Testis (tissue), 3 donors: Measurements from ENCODE around the gene PROC. TPM values are rescaled to one million over a fixed set of nuclear protein-coding genes. Genes with fewer than 3 reads are reported as not detected.

Experiments used
- DNase-seq: peaks from one replicate; pipeline ENCODE4 v3.0.0-alpha.2; 2019
- H3K27ac ChIP-seq, 2 donors: fragments of 200-600 bp; sonication (generic); one replicate each; pipeline ENCODE4 v1.5.1; 2019
- H3K27me3 ChIP-seq: fragments of 200-600 bp; sonication (generic); one replicate; pipeline ENCODE4 v1.5.1; 2019
- H3K36me3 ChIP-seq: fragments of 200-600 bp; sonication (generic); one replicate; pipeline ENCODE4 v1.5.1; 2017; ENCODE audit warnings: low read depth; ENCODE audit errors: missing control alignments
- H3K4me1 ChIP-seq: fragments of 200-600 bp; sonication (generic); one replicate; pipeline ENCODE4 v1.5.1; 2019
- H3K4me3 ChIP-seq, 2 donors: fragments of 200-600 bp; sonication (generic); one replicate each; pipeline ENCODE4 v1.5.1; 2017 to 2019
- H3K9me3 ChIP-seq: fragments of 200-600 bp; sonication (generic); one replicate; pipeline ENCODE4 v1.5.1; 2017
- POLR2A ChIP-seq: fragments of 450-650 bp; IDR thresholded peaks from one replicate; pipeline ENCODE4 v1.6.1; 2017; ENCODE audit warnings: antibody characterized with exemption, mild to moderate bottlenecking, moderate library complexity
- WGBS, 2 donors: methylation state at CpG; one replicate each; pipeline ENCODE4 v1.1.5; 2018; 5-methylcytosine and 5-hydroxymethylcytosine counted together
- intact Hi-C: fragments of 100-400 bp; cut with DNase I; formaldehyde crosslinking; loops from one replicate; pipeline ENCODE4 v1.15.1; 2023; ENCODE audit warnings: low total_unique reads
- polyA plus RNA-seq: library from polyadenylated mRNA; stranded (reverse); fragments of 350-450 nt; fragmentation: Illumina TruSeq; extraction: RNeasy Lipid Tissue Mini Kit (QIAGEN cat#74804); gene quantifications from one replicate; pipeline ENCODE4 v1.2.3, GENCODE V29; 2014; ENCODE audit warnings: low read depth, low replicate concordance; ENCODE audit not compliant: insufficient read depth
- total RNA-seq, 2 donors: library from RNA; depleted of rRNA; stranded (reverse); fragments of >200 nt; gene quantifications; one replicate each; pipeline ENCODE4 v1.2.3, GENCODE V29; 2016
- TF ChIP-seq, protein P1 (sequence below), 3 experiments: fragments of 450-650 bp in 2 of 3; fragments of 200-600 bp in 1 of 3; sonication (generic) in 1 of 3; IDR thresholded peaks; one replicate each; pipeline ENCODE4 v1.5.1; 2016 to 2019; ENCODE audit warnings: antibody characterized with exemption in 3 of 3, mild to moderate bottlenecking in 2 of 3, moderate library complexity in 1 of 3

Gene PROC
- total and polyA plus RNA-seq, 3 donors from 2014 or later: 0.63 TPM; not detected in 2

DNA sequence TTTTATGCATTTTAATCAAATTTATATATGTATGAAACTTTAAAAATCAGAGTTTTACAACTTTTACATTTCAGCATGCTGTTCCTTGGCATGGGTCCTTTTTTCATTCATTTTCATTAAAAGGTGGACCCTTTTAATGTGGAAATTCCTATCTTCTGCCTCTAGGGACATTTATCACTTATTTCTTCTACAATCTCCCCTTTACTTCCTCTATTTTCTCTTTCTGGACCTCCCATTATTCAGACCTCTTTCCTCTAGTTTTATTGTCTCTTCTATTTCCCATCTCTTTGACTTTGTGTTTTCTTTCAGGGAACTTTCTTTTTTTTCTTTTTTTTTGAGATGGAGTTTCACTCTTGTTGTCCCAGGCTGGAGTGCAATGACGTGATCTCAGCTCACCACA, 5.7 kb downstream of the PROC start:
- no peak for DNase-seq
- no peaks in the 10 kb centered on the region for H3K9me3 ChIP-seq
- no peaks in the 10 kb centered on the region for H3K36me3 ChIP-seq
- peaks cover 8% of the 10 kb centered on the region for H3K4me1 ChIP-seq
- no peak overlapping the region for H3K27ac ChIP-seq
- WGBS, 2 donors: 44 to 52% methylated on average over 1 of the region's 1 CpG
- no peaks in the 10 kb centered on the region for H3K27me3 ChIP-seq
- TF ChIP-seq POLR2A: no peak
- TF ChIP-seq, protein P1, sequence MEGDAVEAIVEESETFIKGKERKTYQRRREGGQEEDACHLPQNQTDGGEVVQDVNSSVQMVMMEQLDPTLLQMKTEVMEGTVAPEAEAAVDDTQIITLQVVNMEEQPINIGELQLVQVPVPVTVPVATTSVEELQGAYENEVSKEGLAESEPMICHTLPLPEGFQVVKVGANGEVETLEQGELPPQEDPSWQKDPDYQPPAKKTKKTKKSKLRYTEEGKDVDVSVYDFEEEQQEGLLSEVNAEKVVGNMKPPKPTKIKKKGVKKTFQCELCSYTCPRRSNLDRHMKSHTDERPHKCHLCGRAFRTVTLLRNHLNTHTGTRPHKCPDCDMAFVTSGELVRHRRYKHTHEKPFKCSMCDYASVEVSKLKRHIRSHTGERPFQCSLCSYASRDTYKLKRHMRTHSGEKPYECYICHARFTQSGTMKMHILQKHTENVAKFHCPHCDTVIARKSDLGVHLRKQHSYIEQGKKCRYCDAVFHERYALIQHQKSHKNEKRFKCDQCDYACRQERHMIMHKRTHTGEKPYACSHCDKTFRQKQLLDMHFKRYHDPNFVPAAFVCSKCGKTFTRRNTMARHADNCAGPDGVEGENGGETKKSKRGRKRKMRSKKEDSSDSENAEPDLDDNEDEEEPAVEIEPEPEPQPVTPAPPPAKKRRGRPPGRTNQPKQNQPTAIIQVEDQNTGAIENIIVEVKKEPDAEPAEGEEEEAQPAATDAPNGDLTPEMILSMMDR (IDR thresholded peaks at IDR 0.05): no peak
- H3K4me3 ChIP-seq: no peak overlapping the region
- intact Hi-C loops: no loop called here

DNA sequence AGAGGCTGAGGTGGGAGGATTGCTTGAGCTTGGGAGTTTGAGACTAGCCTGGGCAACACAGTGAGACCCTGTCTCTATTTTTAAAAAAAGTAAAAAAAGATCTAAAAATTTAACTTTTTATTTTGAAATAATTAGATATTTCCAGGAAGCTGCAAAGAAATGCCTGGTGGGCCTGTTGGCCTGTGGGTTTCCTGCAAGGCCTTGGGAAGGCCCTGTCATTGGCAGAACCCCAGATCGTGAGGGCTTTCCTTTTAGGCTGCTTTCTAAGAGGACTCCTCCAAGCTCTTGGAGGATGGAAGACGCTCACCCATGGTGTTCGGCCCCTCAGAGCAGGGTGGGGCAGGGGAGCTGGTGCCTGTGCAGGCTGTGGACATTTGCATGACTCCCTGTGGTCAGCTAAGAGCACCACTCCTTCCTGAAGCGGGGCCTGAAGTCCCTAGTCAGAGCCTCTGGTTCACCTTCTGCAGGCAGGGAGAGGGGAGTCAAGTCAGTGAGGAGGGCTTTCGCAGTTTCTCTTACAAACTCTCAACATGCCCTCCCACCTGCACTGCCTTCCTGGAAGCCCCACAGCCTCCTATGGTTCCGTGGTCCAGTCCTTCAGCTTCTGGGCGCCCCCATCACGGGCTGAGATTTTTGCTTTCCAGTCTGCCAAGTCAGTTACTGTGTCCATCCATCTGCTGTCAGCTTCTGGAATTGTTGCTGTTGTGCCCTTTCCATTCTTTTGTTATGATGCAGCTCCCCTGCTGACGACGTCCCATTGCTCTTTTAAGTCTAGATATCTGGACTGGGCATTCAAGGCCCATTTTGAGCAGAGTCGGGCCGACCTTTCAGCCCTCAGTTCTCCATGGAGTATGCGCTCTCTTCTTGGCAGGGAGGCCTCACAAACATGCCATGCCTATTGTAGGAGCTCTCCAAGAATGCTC, 6.6 kb downstream of the PROC start:
- intact Hi-C loops: no loop called here

DNA sequence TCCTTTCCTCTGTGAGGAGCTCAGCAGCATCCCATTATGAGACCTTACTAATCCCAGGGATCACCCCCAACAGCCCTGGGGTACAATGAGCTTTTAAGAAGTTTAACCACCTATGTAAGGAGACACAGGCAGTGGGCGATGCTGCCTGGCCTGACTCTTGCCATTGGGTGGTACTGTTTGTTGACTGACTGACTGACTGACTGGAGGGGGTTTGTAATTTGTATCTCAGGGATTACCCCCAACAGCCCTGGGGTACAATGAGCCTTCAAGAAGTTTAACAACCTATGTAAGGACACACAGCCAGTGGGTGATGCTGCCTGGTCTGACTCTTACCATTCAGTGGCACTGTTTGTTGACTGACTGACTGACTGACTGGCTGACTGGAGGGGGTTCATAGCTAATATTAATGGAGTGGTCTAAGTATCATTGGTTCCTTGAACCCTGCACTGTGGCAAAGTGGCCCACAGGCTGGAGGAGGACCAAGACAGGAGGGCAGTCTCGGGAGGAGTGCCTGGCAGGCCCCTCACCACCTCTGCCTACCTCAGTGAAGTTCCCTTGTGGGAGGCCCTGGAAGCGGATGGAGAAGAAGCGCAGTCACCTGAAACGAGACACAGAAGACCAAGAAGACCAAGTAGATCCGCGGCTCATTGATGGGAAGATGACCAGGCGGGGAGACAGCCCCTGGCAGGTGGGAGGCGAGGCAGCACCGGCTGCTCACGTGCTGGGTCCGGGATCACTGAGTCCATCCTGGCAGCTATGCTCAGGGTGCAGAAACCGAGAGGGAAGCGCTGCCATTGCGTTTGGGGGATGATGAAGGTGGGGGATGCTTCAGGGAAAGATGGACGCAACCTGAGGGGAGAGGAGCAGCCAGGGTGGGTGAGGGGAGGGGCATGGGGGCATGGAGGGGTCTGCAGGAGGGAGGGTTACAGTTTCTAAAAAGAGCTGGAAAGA, 7.6 kb downstream of the PROC start:
- Histone ChIP-seq H3K4me3 (no peak overlapping the region), H3K27ac (no peak overlapping the region), H3K4me1 (peaks cover 8% of the 10 kb centered on the region), H3K36me3 (no peaks in the 10 kb centered on the region), H3K9me3 (no peaks in the 10 kb centered on the region), H3K27me3 (no peaks in the 10 kb centered on the region)
- TF ChIP-seq POLR2A: no peak
- TF ChIP-seq, protein P1 (IDR thresholded peaks at IDR 0.05): no peak
- intact Hi-C loops: no loop called here
- DNase-seq: peak; percentile 4
- WGBS, 2 donors: 92 to 95% methylated on average over 16 of the region's 16 CpGs

More for the DNA sequence above, 6.6 kb downstream of the PROC start:
- TF ChIP-seq, protein P1 (IDR thresholded peaks at IDR 0.05): no peak
- TF ChIP-seq POLR2A: no peak
- Histone ChIP-seq H3K9me3 (no peaks in the 10 kb centered on the region), H3K4me1 (peaks cover 8% of the 10 kb centered on the region), H3K27me3 (no peaks in the 10 kb centered on the region), H3K36me3 (no peaks in the 10 kb centered on the region), H3K4me3 (no peak overlapping the region), H3K27ac (no peak overlapping the region)
- DNase-seq: peak; percentile 9
- WGBS, 2 donors: 79 to 91% methylated on average over 11 to 13 of the region's 13 CpGs

DNA sequence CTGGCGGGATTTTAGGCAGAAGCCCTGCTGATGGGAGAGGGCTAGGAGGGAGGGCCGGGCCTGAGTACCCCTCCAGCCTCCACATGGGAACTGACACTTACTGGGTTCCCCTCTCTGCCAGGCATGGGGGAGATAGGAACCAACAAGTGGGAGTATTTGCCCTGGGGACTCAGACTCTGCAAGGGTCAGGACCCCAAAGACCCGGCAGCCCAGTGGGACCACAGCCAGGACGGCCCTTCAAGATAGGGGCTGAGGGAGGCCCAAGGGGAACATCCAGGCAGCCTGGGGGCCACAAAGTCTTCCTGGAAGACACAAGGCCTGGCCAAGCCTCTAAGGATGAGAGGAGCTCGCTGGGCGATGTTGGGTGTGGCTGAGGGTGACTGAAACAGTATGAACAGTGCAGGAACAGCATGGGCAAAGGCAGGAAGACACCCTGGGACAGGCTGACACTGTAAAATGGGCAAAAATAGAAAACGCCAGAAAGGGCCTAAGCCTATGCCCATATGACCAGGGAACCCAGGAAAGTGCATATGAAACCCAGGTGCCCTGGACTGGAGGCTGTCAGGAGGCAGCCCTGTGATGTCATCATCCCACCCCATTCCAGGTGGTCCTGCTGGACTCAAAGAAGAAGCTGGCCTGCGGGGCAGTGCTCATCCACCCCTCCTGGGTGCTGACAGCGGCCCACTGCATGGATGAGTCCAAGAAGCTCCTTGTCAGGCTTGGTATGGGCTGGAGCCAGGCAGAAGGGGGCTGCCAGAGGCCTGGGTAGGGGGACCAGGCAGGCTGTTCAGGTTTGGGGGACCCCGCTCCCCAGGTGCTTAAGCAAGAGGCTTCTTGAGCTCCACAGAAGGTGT, 8.5 kb downstream of the PROC start:
- peak; percentile 9 for DNase-seq
- intact Hi-C loops: no loop called here
- Histone ChIP-seq H3K9me3 (no peaks in the 10 kb centered on the region), H3K27ac (no peak overlapping the region), H3K27me3 (no peaks in the 10 kb centered on the region), H3K36me3 (no peaks in the 10 kb centered on the region), H3K4me3 (no peak overlapping the region), H3K4me1 (peaks cover 8% of the 10 kb centered on the region)
- no peak for TF ChIP-seq POLR2A
- TF ChIP-seq, protein P1 (IDR thresholded peaks at IDR 0.05): no peak
- WGBS, 2 donors: 88 to 96% methylated on average over 8 to 10 of the region's 10 CpGs
